RWPE1 (cell line): ENCODE data around the gene SLC9A9.

Experiments
- CTCF ChIA-PET: fragments of 350-600 bp; sonication (Branson Sonifier 250); formaldehyde crosslinking; extraction: SDS; loops from one replicate; lab custom pipeline; 2021; lab: Yijun Ruan, JAX
- POLR2A ChIA-PET: fragments of 400-600 bp; formaldehyde crosslinking; extraction: SDS; loops from one replicate; lab custom pipeline; 2020; ENCODE audit warnings: antibody characterized with exemption; ENCODE audit not compliant: low non-redundant PET; lab: Yijun Ruan, JAX
- DNase-seq: peaks from one replicate; pipeline ENCODE4 v3.0.0; 2012; ENCODE audit warnings: low spot score
- H3K27ac ChIP-seq: fragments of 450-650 bp; 2 replicates; pipeline ENCODE4 v1.5.1; 2017
- CTCF ChIP-seq: fragments of 450-650 bp; conservative IDR thresholded peaks from 2 replicates; pipeline ENCODE4 v1.5.1; 2017; ENCODE audit warnings: low read depth, mild to moderate bottlenecking

Gene SLC9A9

DNA sequence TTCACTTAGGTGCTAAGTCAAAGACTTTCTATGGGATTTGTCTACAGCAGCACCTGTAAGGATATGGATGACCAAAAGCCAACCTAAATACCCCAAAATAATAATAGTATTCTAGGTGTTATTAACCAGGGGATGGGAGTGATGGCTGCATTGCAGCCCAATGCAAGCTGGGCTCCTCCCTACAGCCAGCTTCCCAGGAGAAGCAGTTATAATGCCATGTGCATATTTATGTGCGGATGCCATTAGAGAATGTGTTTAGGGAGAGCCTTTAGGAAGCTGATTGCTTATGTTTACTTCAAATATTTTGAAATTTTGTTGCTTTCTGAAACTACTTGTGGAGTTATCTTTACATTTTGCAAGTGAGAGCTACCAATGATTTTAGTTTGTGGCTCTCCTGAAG lies 491.4 kb downstream of the SLC9A9 start:
- no peak for TF ChIP-seq CTCF
- ChIA-PET CTCF (interaction anchor here (0.7 kb wide), 1 partner anchor 249 kb away, joined by 4 read pairs; no protein-coding TSS in a partner anchor), POLR2A (no interaction called here)
- H3K27ac ChIP-seq, result no peak overlapping the region
- no peak for DNase-seq

DNA sequence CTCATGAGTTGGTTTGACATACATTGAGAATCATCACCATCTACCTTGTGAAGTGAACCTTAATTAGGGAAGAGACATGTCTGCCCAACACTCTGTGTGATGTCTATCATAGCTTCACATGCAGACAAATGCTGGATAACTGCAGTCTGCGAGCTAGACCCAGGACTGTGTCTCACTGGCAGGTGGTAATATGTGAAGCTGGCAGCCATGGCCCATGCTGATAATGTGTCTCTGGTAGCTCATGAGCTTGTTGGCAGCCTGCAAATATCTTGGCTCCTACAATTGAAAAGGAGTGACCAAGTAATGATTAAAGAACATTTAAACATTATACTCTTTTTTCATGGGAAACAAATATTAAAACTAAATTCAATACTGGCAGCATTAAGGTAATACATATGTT lies 493.9 kb downstream of the SLC9A9 start:
- ChIA-PET CTCF (no interaction called here), POLR2A (no interaction called here)
- no peak overlapping the region for H3K27ac ChIP-seq
- TF ChIP-seq CTCF, result no peak
- no peak for DNase-seq

- TF ChIP-seq CTCF, result no peak
- CTCF ChIA-PET, result no interaction called here
- DNase-seq, result no peak
- POLR2A ChIA-PET, result no interaction called here
- H3K27ac ChIP-seq, result no peak overlapping the region
Observed at GRCh38 chr3:143352850-143353550, 495.3 kb downstream of the SLC9A9 start.

DNA sequence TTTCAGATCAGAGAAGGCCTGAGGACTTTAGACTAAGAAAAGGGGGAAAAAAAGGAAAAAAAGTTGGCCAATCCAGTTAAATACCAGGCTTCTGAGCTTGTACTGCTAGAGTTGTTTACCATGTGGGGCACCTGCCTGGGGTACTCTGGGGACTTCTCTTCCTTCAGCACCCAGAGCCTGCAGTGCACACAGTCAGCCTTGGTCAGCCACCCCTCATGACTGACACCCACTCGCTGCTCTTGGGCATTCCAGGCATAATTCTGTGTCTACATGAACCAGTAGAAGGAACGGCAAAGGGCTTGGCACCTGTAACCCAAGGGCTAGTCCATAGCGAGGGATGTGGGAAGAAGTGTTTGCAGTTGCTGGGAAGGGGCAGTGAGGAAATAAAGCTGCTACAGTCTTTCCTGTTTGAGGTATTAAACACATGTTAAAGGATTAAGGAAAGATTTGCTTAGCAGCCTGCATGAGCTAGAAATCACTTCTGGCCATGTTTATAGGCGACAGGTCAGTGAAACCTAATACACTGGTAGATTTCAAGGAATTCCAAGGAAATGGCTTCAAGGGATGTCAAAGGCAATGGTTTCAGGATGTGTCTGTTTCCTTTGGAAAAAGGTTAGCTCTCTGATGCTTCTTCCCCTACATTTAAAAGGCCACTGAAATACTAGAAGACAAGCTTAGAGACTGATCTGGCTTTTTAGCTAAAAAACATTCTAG lies 496.2 kb downstream of the SLC9A9 start:
- CTCF ChIA-PET, result no interaction called here
- no peak for TF ChIP-seq CTCF
- DNase-seq, result no peak
- no peak overlapping the region for H3K27ac ChIP-seq
- POLR2A ChIA-PET, result no interaction called here

- CTCF ChIA-PET, result no interaction called here
- POLR2A ChIA-PET, result no interaction called here
Observed at GRCh38 chr3:143351354-143351753, 496.9 kb downstream of the SLC9A9 start.

GRCh38 chr3:143349455-143349854 lies 498.8 kb downstream of the SLC9A9 start:
- ChIA-PET POLR2A (no interaction called here), CTCF (no interaction called here)
- TF ChIP-seq CTCF, result no peak
- no peak overlapping the region for H3K27ac ChIP-seq
- DNase-seq, result no peak

More at GRCh38 chr3:143351354-143351753, 496.9 kb downstream of the SLC9A9 start:
- DNase-seq, result no peak
- TF ChIP-seq CTCF, result no peak
- H3K27ac ChIP-seq, result no peak overlapping the region
